Left renal pelvis (tissue), 4 donors: ENCODE measurements around the gene GNA14. TPM values are rescaled to one million over a fixed set of nuclear protein-coding genes. Genes with fewer than 3 reads are reported as not detected.
"Not testable (repeated sequence)": the region's sequence is repeated elsewhere in the genome, so short reads cannot be mapped to it uniquely, and the experiment has no call there.

ENCODE experiments used
- DNase-seq, 4 donors: peaks; one replicate each; pipeline ENCODE4 v3.0.0-alpha.2; 2013; ENCODE audit warnings: low read depth in 4 of 4, low spot score in 3 of 4
- polyA plus RNA-seq, 4 donors: library from polyadenylated mRNA; unstranded; fragments of 120-200 nt; gene quantifications; one replicate each; pipeline ENCODE4 v1.2.1, GENCODE V29; 2013; ENCODE audit not compliant: insufficient read length in 4 of 4

The GNA14 gene
- polyA plus RNA-seq, result 10 to 100 TPM in 3 of 4 donors, 1 to 10 TPM in 1; 6.4 to 21.8 (median 14.2) TPM

DNA sequence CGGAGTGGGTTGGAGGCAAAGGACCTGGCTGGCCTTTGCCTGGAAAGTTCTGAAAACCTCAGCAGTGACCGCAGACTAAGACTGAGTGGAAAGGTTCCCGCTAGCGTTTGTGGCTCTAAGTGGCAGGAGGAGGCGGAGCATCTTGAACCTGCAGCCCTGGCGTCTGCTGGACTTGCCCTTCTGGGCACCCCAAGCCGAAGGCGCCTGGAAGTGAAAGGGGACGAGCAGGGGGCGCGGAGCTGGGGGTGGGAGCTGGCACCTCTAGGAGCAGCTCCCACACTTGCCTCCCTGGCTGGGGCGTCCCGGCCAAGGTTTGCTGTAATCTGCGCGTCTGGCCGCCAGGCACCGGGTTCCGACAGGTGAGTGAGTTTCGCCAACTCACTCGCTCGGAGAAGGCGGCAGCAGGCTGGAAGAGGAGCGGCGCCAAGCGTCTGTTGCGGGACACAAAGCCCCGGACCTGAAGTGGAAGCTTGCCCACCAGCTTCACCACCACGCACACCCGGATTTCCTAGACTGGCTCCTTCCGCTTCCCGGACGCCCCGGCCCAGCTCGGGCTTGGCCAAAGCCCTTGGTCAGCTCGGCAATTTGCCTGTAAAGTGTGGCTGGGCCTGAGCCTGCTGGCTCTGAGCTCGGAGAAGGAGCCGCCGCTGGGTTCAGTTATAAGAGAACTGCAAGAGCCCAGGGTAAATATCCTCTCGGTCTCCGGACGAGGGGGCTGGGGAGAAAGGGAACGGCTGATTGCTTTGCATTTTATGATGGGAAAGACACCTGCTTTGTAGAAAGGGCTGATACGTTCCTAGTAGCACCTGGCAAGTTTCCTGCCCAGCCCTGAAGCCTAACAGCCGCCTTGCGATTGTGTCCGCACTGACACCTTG, at the start of gene GNA14:
Gene GNA14 (minus strand): TSS at position 89 of the 875 bp plus-strand sequence. CDS start 529 bp downstream, outside the sequence.
- no peak for DNase-seq

DNA sequence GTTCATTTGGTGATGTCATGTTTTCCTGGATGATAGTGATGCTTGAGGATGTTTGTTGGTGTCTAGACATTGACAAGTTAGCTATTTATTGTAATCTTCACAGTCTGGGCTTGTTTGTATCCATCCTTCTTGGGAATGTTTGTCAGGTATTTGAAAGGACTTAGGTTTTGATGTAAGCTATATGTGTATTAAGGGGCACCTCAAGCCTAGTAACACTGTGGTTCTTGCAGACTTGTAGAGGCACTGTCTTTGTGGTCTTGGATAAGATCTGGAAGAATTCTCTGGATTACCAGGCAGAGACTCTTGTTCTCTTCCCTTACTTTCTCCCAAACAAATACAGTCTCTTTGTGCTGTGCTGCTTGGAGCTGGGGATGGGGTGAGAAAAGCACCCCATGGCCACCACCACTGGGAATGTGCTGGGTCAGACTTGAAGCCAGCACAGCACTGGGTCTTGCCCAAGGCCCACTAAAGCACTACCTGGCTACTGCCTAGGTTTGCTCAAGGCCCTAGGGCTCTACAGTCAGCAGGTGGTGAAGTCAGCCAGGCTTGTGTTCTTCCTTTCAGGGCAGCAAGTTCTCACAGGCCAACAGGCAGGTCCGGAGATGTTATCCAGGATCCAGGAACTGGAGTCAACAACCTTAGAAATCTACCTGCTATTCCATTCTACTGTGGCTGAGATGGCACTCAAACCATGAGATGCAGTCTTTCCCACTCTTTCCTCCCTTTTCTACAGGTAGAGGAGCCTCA, 49.3 kb upstream of the GNA14 start:
- DNase-seq, result no peak

DNA sequence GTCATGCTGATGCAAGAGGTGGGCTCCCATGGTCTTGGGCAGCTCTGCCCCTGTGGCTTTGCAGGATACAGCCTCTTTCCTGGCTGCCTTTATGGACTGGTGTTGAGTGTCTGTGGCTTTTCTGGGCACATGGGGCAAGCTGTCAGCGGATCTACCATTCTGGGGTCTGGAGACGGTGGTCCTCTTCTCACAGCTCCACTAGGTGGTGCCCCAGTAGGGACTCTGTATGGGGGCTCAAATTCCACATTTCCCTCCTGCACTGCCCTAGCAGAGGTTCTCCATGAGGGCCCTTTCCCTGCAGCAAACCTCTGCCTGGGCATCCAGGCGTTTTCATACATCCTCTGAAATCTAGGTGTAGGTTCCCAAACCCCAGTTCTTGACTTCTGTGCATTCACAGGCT, 42.6 kb upstream of the GNA14 start:
- DNase-seq, result not testable (repeated sequence)

DNA sequence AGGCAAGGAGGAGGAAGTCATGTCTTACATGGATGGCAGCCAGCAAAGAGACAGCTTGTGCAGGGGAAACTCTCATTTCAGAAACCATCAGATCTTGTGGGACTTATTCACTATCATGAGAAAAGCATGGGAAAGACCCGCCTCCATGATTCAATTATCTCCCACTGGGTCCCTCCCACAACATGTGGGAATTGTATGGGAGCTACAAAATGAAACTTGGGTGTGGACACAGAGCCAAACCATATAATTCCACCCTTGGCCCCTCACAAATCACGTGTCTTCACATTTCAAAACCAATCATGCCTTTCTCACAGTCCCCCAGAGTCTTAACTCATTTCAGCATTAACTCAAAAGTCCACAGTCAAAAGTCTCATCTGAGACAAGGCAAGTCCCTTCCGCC, 42.0 kb upstream of the GNA14 start:
- DNase-seq, result not testable (repeated sequence)

DNA sequence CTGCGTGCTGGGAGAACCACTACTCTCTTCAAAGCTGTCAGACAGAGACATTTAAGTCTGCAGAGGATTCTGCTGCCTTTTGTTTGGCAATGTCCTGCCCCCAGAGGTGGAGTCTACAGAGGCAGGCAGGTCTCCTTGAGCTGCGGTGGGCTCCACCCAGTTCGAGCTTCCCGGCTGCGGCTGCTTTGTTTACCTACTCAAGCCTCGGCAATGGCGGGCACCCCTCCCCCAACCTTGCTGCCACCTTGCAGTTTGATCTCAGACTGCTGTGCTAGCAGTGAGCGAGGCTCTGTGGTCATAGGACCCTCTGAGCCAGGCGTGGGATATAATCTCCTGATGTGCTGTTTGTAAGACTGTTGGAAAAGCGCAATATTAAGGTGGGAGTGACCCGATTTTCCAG, 39.6 kb upstream of the GNA14 start:
- DNase-seq, result not testable (repeated sequence)

DNA sequence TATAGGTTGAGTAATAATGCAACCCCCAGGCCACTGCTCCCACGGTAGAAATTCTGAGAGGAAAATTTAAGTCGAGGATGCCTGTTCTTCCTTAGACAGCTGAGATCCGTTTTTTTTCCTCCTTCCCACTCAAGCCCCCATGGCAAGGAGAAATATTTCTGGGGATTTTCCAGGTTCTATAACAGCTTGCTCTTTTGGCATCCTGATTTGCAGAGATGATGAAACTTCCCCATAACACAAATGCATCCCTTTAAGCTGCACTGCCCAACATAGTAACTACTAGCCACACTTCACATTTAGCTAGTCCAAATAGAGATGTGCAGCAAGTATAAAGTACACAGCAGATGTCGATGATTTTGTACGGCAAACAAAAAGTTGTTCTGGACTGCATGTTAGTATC, 32.5 kb upstream of the GNA14 start:
- no peak for DNase-seq

DNA sequence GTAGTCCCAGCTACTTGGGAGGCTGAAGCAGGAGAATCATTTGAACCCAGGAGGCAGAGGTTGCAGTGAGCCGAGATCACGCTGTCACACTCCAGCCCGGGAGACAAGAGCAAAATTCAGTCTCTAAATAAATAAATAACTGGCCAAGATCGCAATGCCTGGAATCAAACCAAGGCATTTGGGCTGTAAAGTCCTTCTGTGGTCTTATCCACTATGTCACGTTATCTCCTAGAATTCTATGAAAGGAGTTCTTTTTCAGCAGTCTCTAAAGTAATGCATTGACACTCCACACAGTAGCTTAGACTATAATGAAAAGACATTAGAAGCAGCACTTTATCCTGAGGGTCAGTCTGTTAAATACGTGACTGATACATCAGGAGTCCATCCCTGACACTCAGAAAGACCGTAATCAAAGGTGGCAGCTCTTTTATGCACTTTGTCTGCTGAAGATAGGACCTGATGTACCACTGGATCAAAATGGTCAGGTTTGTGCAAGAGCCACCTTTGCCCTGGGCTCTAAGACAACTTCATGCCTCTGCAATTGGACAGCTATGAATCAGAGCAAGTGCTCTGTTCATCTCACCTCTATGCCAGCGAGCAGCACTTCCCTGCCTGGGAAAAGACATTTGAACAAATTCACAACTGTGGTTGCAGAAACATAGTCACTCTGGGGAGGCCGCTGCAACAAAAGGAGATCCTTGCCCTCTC, 31.7 kb upstream of the GNA14 start:
- no peak for DNase-seq

DNA sequence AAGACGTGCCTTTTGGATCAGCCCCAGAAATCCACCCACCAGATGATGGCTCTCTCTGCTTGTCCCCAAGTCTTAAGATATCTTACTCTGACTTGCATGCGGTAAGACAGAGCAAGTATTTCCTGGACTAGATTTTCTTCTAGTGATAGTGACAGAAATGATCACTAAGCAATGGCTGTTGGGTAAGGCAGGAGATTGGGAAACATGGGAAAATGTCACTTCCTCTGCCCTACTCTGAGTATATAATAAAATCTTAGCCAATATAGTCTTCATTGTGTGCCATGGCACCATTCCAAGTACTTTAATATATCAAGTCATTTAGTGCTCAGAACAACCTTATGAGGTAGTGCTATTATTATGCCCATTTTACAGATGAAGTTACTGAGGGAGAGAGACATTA, 31.0 kb upstream of the GNA14 start:
- DNase-seq, result no peak

DNA sequence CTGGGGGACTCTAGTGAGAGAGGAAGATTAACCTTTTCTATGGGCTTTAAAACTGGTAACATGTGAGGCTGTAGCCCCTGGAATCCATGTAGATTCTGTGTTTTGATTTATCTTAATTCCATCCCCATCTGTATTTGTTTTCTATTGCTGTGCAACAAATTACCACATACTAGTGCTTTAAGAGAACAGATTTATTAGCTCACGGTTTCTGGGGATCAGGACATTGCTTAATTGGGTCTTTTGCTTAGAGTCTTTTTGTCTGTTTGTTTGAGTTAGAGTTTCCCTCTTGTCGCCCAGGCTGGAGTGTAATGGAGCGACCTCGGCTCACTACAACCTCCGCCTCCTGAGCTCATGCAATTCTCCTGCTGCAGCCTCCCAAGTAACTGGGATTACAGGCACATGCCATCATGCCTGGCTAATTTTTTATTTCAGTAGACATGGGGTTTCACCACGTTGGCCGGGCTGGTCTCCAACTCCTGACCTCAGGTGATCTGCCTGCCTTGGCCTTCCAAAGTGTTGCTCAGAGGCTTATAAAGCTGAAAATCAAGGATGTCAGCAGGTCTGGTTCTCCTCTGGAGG, 29.9 kb upstream of the GNA14 start:
- no peak for DNase-seq

DNA sequence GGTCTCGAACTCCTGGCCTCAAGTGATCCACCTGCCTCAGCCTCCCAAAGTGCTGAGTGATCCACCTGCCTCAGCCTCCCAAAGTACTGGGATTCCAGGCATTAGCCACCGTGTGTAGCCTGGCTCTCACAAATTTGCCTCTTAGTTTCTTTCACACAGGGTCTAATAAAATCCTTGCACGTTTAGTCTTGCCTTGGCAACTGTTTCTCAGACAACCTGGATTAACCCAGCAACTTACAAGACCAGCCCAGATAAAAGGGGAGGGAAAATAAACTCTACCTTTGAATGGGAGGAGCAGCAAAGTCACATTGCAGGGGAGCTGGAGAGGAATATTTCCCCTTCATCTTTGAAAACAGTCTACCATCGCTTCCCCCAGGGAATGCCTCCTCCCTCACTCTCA, 29.3 kb upstream of the GNA14 start:
- DNase-seq, result no peak

DNA sequence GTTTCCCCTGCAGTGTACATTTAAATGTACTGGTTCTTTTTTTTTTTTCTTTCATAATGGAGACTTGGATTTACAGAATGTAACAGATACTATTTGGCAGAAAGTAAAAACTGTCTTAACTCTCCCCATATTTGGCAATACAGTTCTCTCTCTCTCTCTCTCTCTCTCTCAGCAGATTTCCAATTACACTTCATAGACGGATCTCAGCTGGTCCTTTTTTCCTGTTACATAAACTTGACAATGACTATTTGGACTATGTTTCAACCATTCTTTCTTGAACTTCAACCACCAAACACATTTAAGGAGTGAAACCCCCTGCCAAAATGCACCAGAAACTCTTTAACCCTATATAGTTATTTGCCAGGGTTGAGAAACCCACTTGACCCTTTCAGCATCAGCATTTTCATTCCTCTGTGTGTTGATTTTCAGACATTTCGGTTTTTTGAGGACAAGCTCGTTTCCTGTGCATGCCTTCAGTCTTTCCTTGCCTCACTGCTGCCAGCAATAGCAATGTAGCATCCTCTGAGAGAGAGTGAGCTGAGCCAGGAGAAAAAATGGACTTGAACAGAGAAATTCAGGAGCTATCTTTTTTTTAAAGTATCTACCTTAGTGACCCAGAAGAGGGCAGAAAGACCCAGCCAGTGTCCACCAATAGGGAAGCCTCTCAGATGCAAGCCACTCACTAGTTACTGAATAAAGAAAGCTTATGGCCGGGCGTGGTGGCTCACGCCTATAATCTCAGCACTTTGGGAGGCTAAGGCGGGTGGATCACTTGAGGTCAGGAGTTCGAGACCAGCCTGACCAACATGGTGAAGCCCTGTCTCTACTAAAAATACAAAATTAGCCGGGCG, 26.0 kb upstream of the GNA14 start:
- no peak for DNase-seq

DNA sequence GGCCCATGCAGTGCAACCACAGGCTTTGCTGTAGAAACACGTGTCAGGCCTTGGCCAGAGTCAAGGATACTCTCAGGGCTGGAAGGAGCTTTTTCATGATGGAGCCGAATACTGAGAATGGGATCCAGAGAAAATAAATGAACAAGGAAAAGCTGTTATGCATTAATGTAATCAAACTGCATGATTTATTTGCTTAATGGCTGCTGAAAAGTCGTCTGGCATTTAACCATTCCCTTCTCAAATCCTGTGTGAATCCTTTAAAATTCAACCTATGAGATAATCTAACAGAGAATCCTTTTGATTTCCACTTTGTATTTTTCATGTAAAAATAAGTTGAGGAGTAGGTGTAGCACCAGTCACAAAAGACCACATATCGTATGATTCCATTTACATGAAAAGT, 24.1 kb upstream of the GNA14 start:
- no peak for DNase-seq

DNA sequence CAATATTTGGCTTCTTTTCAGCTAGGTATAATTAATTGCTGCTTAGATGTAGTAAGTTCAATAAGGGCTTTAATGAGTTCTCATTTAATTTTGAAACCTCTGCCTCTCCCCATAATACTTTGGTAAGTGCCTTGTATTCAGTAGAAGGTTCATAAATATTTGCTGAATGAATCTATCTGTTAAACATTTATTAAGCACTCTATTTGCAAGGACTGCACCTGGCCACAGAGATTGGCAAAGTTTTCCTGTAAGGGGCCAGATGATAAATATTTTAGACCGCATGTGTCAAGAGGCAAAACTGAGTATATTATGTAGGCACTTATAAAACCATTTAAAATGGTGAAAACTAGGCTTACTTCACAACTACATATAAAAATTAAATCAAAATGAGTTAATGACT, 19.0 kb upstream of the GNA14 start:
- DNase-seq, result no peak

DNA sequence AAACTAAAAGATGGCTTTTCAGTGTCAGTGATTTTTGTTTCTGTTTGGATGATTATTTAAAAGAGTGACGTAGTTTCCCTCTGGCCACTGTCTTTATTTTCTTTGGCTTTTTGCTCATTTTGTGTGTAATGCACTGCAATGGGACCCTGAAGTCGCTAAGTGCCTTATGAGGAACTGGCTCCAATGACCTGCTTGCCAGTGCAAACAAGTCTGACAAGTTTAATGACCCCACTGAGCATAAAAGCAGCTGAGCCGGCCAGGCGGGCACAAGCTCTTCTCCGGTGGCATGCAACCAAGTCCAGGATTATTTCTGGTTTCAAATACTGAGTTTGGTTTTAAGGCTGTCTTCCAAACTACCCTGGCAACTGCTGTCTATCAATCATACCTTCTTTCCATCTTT, 15.6 kb upstream of the GNA14 start:
- no peak for DNase-seq

DNA sequence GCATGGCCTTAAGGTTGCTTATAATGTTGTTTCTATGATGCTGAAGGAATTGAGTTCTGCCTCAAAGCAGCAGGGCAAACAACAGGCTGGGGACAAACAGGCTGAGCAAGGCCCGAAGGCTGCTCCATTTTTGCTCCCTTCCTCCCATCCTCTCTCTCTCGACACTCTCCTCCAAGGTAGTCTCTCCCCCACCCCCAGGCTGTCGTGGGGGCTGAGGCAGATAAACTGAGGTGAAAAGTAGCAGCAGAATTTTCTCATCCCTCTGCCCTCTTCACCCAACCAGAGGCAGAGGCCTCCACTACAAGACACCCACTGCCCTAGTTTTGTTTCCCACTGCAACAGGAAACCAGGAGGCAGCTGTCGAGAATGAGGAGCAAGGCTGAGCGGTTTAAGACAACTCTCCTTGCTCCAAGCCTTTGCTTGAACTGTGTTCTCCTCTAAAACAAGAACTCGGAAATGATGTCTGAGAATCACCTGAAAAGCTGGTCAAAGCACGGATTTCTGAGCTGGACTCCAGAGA, 13.5 kb upstream of the GNA14 start:
- no peak for DNase-seq

DNA sequence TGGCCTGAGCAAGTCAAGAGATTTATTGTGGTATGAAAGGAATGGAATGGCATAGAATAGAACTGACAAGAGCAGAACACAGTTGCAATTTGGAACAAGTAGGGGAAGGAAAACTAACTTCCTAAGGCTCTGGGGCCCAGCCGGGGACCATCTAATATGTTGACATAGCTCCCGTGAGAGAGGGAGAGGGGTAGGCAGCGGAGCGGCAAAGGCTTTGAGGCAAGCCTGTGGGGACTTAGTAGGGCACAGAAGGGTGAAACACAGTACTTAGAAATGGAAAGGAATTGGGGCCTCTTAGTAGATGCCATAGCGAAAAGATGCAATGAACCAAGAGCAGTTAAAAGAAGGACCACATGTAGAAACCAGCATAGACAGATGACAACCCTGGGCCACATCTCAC, 11.8 kb upstream of the GNA14 start:
- DNase-seq, result no peak

DNA sequence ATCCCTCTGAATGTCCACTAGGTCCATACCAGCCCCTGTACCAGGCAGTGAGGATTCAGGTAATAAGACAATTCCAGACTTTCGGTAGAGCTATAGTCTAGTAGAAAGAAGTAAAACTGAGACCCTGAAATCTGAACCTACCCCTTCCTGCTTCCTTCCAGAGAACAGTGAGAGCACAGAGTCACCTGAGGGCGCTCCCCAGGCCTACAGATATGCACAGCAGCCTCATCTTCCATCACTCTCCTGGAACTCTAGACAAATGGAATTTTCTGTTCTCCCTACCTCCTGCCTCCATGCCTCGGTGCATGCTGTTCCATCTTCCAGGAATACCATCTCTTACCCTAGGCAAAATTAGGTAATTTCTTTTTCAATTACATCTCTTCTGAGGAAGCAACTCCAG, 3.1 kb upstream of the GNA14 start:
- no peak for DNase-seq

DNA sequence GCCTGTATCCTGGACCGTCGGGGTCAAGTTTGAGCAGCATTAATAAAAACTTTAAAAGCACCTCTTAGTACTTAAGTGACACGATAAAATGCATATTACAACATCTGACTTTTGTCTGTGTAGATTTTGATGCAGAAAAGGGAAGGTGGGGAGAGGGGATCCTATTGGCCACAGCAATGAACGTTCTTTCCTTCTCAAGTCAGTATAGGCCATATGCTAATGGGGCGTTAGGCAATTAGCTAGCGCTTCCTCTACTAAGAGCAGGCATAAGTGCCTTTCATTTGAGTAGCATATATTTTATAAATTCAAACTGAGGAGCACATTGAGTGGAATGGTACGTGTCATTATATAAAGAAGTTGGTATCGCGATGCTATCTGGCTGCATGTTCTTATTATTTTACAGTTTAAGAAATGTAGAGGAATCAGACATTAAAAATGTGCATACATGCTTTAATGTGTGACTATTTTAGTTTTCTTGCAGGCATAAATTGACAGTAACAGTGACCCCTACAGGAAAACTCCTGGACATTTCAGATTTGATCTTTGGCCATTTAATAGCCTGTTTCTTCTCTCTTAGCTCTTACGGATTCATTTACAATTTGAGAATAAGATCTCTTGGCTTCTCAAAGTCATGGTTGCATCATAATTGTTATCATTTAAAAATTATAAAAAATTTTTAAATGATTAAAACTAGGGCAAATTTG, 1.1 kb upstream of the GNA14 start:
- DNase-seq, result no peak
